ENCODE results near the gene HOXA7.

HOXA7 gene

GRCh38 chr7:27151931-27152815, 4.3 kb downstream of the HOXA7 start, which contains the start of gene HOXA3:
HOXA3 (minus strand) TSS chr7:27152583; CDS start chr7:27110640, 41,943 bp downstream.
- in situ Hi-C loops (cut with MboI; ENCODE audit: low sequenced_read_pairs) = no loop called here

GRCh38 chr7:27151341-27151930, 5.0 kb downstream of the HOXA7 start:
- in situ Hi-C loops (cut with MboI; ENCODE audit: low sequenced_read_pairs) = no loop called here

GRCh38 chr7:27150568-27151340, 5.7 kb downstream of the HOXA7 start:
- in situ Hi-C loops (cut with MboI; ENCODE audit: low sequenced_read_pairs) = no loop called here

GRCh38 chr7:27149842-27150567, 6.5 kb downstream of the HOXA7 start:
- in situ Hi-C loops (cut with MboI; ENCODE audit: low sequenced_read_pairs) = loop anchor here (10.0 kb wide), 1 partner anchor 295 kb away; no protein-coding TSS in a partner anchor

- in situ Hi-C loops (cut with MboI; ENCODE audit: low sequenced_read_pairs) = loop anchor here (10.0 kb wide), 1 partner anchor 294 kb away; no protein-coding TSS in a partner anchor
Observed at GRCh38 chr7:27148756-27149641, 7.5 kb downstream of the HOXA7 start.

GRCh38 chr7:27148031-27148755, 8.3 kb downstream of the HOXA7 start:
- in situ Hi-C loops (cut with MboI; ENCODE audit: low sequenced_read_pairs) = loop anchor here (10.0 kb wide), 1 partner anchor 293 kb away; no protein-coding TSS in a partner anchor

- in situ Hi-C loops (cut with MboI; ENCODE audit: low sequenced_read_pairs) = loop anchor here (10.0 kb wide), 1 partner anchor 293 kb away; no protein-coding TSS in a partner anchor
Observed at GRCh38 chr7:27147199-27148030, 9.1 kb downstream of the HOXA7 start, which contains the start of gene HOXA6. HOXA6 (minus strand) TSS chr7:27147774; CDS start chr7:27147749, 25 bp downstream.

GRCh38 chr7:27146491-27147198, 9.8 kb downstream of the HOXA7 start:
- in situ Hi-C loops (cut with MboI; ENCODE audit: low sequenced_read_pairs) = loop anchor here (10.0 kb wide), 1 partner anchor 292 kb away; no protein-coding TSS in a partner anchor

GRCh38 chr7:27145914-27146412, 10.5 kb downstream of the HOXA7 start:
- in situ Hi-C loops (cut with MboI; ENCODE audit: low sequenced_read_pairs) = loop anchor here (10.0 kb wide), 1 partner anchor 291 kb away; no protein-coding TSS in a partner anchor

- in situ Hi-C loops (cut with MboI; ENCODE audit: low sequenced_read_pairs) = loop anchor here (10.0 kb wide), 1 partner anchor 291 kb away; no protein-coding TSS in a partner anchor
Observed at GRCh38 chr7:27145165-27145913, 11.1 kb downstream of the HOXA7 start.

GRCh38 chr7:27144781-27145164, 11.7 kb downstream of the HOXA7 start:
- in situ Hi-C loops (cut with MboI; ENCODE audit: low sequenced_read_pairs) = loop anchor here (10.0 kb wide), 1 partner anchor 290 kb away; no protein-coding TSS in a partner anchor

- in situ Hi-C loops (cut with MboI; ENCODE audit: low sequenced_read_pairs) = loop anchor here (10.0 kb wide), 1 partner anchor 289 kb away; no protein-coding TSS in a partner anchor
Observed at GRCh38 chr7:27143950-27144780, 12.3 kb downstream of the HOXA7 start.

- in situ Hi-C loops (cut with MboI; ENCODE audit: low sequenced_read_pairs) = loop anchor here (10.0 kb wide), 1 partner anchor 288 kb away; no protein-coding TSS in a partner anchor
Observed at GRCh38 chr7:27143023-27143949, 13.2 kb downstream of the HOXA7 start, which contains the start of gene HOXA5. HOXA5 (minus strand) TSS chr7:27143681; CDS start chr7:27143607, 74 bp downstream.

- in situ Hi-C loops (cut with MboI; ENCODE audit: low sequenced_read_pairs) = loop anchor here (10.0 kb wide), 1 partner anchor 288 kb away; no protein-coding TSS in a partner anchor
Observed at GRCh38 chr7:27142580-27143022, 13.9 kb downstream of the HOXA7 start.
